ENCODE results near the gene SMPDL3B.
"Not testable (repeated sequence)": the region's sequence is repeated elsewhere in the genome, so short reads cannot be mapped to it uniquely, and the experiment has no call there.

Gene SMPDL3B

DNA sequence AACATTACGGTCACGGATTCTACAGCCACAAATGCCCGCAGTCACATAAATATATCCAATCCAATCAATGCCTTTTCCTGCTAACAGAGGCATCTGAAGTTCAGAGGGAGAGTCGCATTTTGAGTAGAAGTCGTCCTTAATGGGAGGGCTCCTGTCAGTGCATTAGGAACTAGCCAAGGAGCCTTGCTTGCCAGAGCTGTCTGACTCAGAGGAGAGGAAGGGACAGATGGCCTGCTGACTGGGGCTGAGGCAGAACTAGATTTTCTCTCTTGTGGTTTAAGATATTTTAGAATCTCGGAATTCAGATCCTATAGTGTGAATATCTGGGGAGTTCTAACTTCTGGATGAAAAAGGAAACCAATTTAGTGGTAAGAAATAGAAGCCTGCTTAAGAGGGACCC is 35.6 kb downstream of the SMPDL3B start:
- peak; percentile 84 for DNase-seq (ENCODE audit: low read depth)

DNA sequence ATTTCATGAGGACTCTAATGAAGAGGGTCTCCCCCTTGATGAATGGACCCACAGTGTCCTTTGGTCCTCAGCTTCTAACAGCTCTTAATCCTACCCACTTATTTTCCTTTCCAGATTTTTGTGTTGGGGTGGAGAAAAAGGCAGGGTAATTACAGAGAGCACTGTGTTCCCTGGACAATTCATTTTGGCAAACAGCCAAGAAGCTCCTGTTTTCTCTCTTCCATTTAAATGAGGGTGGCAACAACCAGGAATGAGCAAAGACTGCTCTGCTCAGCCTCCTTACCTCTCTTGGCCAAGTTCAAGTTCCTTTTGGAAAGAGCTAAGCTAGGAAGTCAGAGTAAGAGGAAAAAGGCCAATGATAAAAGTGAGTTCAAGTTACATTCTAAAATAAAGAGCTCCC is 36.9 kb downstream of the SMPDL3B start:
- no peak for DNase-seq (ENCODE audit: low read depth)

DNA sequence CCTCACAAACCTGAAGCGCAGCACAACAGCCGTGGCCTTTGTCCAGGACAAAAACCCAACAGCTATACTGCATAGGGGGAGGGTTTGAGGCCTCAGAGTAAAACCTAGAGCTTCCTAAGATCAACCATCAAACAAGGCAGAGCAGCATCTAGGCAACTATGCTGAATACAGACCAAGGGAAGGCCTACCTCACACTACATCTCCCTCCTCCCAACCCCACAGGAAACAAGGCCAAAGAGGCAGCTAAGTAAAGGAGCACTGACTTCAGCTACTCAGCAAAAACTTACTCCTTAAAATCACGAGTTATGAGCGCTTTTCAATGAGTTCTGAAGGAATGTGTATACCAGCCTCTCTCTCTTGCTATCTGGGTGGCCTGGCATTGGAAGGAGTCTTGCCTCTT is 37.3 kb downstream of the SMPDL3B start:
- DNase-seq (ENCODE audit: low read depth) = no peak

DNA sequence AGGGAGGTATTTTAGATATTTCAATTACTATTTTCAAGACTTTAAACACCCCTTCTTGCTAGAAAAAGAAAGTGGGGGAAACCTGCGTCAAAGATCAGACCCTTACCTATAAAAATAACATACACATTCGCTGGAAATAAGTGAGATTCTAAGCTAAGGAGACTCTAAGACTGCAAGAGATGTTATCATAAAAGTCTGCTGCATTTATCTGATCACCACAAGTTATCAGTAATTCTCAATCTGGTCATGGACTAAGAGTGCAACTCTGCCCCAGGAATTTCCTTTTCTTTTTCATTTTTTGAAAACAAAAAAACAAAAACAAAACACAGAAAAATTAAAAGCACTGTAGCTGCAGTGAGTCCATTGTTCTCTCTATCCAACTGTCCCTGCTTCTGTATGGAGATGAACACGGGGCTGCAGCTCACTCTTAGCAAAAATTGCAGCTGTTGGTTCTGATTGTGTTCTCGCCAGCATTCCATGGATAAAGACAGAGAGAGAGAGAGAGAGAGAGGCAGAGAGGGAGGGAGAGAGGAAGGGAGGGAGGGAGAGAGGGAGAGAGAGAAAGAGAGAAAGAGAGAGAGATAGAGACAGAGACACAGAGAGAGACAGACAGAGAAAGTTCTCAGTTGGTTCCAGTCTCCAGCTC is 39.1 kb downstream of the SMPDL3B start:
- no peak for DNase-seq (ENCODE audit: low read depth)

DNA sequence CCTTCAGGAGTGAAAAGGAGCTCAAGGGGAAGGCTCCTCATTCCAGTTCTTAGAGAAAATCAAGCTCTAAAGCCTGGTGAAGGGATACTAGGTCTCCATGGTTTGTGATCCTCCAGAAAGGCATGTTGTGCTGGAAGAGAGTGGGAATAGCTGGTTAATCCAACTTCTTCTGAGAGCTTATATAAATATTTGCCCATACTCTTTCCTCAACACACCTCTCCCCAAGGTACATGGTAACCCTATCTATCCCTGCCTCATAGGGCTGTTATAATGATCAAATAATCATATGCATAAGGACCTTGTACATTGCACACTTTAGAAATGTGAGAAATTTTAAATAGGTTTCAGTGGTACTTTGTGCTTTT is 39.6 kb downstream of the SMPDL3B start:
- no peak for DNase-seq (ENCODE audit: low read depth)

DNA sequence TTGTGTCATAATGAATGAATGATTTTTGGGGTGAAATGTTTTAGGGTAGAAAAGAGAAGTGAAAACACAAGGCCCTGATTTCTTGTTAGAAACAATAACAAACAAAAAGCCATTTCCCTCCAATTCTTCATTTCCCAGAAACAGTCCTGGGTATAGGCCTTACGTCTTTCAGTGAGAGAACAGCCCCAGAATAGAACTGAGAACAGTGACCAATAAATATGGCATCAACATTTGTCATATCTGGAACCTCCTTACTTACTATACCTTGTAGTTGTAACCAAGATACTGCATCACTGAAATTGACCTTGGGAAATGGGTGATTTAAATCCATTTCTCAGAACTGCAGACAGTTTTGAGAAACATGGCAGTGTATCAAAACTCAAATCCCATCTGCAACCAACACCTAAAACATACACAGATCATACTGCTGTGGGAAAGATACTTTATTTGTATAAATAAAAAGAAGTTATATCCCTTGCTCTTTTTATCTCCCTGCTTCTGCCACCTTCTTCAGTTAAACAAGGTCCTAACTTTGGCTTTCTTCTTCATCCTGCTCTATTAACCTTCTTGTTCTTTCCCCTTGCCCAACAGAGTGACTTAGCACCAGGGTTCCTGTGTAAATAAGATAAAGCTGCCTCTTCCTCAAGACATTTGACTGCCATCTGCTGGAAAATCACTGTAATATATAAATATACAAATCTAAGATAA is 44.5 kb downstream of the SMPDL3B start:
- peak; percentile 77 for DNase-seq (ENCODE audit: low read depth)

DNA sequence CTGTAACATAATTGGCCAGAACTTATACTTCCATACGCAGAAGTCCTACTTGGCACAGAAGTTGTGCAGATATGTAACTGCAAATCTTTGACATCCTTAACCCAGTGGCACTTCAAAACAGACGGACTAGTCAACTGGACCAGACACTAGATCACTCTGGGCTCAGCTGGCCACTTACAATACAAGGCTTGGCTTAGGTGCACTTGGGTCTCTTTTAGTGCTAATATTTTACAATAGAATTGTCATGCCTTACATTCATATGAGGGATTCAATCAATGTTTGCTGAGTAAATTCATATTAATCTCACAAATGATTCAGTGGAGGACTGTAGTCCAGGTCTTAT is 45.0 kb downstream of the SMPDL3B start:
- DNase-seq (ENCODE audit: low read depth) = no peak

DNA sequence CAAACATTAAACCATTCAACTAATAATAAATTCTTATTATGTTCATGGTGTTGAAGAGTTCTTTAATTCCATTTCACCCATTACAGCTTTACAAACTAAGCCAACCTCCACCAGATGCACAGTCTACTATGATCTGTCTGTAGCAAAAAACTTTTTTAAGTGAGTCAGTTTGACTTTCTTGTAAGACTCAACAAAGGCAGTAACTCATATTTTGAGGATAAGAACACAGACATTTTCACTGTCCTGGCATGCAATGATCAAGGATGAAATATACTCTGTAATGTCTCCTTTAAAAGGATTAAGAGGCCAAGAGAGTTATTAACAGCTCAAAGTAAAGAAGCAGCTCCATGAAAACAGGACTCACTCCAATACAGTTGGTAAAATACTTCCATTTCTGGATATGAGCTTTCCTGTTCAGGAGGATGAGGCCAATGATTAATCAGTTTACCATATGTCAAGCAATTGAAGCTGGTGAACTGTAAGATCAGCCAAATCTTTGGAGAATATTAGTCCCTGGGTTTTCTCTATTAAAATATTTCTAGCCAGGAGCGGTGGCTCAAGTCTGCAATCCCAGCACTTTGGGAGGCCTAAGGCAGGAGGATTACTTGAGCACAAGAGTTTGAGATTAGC is 45.5 kb downstream of the SMPDL3B start:
- no peak for DNase-seq (ENCODE audit: low read depth)

DNA sequence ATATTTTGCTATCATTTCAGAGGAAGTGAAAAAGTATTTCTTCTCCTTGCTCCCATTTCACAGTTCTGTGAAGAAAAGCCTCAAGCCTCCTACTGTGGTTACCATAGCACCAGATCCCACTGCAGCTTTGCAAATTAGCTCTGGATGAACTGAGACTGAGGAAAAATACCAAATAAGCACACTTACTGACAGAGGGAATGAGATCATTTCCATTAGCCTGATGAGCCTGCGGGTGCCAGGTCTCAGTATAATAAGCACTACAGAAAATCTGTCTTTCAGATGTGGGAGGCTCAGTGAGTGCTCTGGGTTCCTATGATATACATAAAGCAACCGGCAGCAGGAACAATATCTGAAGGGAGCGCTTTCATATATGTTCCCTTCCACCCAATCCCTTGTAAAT is 46.3 kb downstream of the SMPDL3B start:
- no peak for DNase-seq (ENCODE audit: low read depth)

DNA sequence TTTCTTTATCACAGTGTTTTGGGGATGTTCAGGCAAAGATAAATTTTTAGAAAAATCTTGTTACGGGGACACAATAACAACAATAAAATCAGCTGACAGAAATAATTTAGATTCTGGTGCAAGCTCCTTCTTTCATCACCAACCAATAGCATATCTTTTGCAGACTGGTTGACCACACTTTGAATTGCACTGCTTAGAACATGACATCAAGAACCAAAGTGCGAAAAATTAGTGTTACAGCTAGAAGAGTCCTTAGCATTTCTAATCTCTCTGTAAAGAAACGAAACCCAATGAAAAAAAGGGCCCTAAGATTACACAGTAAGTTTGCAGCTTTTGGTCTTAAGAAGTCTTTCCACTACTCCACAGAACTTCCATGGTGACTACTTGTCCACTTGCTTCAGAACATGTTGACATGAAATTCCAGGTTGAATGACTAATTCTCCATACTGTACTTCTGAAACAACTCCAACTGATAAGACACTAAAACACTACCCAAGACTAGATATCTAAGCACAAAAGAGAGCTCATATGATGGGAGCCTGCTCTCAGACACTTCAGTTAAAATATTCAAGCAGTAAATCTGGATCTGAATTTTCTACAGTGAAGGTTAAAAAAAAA is 56.2 kb downstream of the SMPDL3B start:
- no peak for DNase-seq (ENCODE audit: low read depth)

DNA sequence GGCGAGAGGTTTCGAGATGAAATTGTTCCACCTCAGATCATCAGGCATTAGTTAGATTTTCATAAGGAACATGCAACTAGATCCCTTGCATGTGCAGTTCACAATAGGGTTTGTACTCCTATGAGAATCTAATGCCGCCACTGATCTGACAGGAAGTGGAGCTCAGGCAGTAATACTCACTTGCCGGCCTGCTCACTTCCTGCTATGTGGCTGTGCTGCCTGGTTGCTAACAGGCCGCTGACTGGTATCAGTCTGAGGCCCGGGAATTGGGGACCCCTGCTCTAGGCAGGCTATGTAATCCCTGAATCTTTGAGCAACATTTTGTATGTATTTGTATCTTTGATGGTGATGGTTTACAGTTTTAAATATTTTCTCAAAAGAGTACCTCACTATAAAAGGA is 57.5 kb downstream of the SMPDL3B start:
- no peak for DNase-seq (ENCODE audit: low read depth)

- no peak for DNase-seq (ENCODE audit: low read depth)
These were observed 58.4 kb downstream of the SMPDL3B start for GRCh38 chr1:27993241-27993640.

- DNase-seq (ENCODE audit: low read depth) = no peak
These were observed 59.3 kb downstream of the SMPDL3B start for GRCh38 chr1:27994060-27994459.

GRCh38 chr1:27994526-27994925 is 59.7 kb downstream of the SMPDL3B start:
- DNase-seq (ENCODE audit: low read depth) = not testable (repeated sequence)

- DNase-seq (ENCODE audit: low read depth) = no peak
These were observed 64.3 kb downstream of the SMPDL3B start for GRCh38 chr1:27999055-27999454.

GRCh38 chr1:28002600-28002999 is 67.8 kb downstream of the SMPDL3B start:
- no peak for DNase-seq (ENCODE audit: low read depth)

GRCh38 chr1:28003117-28003516 is 68.3 kb downstream of the SMPDL3B start:
- DNase-seq (ENCODE audit: low read depth) = not testable (repeated sequence)

Measured in ELR (cell line).